Fibroblast of skin of abdomen (primary cell): ENCODE results near the gene VPS35L.
"Not testable (repeated sequence)": the region's sequence is repeated elsewhere in the genome, so short reads cannot be mapped to it uniquely, and the experiment has no call there.

Source experiments
- DNase-seq: peaks from one replicate; pipeline ENCODE4 v3.0.0-alpha.2; 2013

VPS35L gene

DNA sequence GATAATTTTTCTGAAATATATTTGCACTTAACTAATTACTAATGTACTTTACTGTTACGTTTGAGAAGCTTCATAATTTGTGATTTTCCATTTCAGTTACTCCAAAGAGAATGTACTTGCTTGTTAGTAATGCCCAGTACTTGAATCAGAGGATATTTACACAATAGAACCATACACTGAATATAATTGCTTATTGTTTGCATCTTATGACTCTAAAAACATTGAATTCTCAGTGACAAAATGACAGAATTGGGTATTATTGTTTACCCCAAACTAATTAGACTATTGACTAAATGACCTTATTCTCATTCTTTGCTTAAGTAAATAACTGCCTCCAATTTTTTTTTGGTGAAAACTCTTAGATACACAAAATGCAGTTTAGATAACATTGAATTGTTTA, 22.9 kb upstream of the VPS35L start:
- no peak for DNase-seq

DNA sequence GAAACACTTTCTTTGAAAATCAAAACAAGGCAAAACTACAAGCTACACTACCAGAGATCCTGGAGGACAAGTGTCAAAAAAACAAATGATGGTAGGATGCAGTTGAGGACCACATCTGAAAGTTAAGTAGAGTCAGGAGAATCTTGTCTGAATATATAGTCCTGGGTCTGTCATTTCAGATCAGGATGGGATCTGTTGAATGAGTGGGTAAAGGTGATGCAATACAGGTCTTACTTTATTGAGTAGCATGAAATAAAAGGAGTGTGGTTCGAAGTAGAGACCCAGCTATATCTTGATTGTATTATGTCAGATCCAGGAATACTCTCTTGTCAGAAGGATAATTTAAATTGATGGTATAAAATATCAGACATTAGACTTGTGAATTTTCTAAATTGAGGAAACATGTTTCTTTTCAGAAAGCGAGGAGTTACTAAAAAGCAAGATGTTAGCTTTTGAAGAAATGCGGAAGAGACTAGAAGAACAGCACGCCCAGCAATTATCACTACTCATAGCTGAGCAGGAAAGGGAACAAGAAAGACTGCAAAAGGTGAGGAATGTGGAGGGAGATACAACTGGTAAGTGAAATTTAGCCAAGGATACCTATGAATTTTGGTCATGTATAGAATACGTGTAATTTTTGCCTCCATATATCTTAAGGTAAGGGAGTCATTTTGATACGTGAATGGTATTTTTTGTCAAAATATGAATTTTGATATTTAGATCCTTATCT, 15.1 kb upstream of the VPS35L start:
- DNase-seq, result no peak

DNA sequence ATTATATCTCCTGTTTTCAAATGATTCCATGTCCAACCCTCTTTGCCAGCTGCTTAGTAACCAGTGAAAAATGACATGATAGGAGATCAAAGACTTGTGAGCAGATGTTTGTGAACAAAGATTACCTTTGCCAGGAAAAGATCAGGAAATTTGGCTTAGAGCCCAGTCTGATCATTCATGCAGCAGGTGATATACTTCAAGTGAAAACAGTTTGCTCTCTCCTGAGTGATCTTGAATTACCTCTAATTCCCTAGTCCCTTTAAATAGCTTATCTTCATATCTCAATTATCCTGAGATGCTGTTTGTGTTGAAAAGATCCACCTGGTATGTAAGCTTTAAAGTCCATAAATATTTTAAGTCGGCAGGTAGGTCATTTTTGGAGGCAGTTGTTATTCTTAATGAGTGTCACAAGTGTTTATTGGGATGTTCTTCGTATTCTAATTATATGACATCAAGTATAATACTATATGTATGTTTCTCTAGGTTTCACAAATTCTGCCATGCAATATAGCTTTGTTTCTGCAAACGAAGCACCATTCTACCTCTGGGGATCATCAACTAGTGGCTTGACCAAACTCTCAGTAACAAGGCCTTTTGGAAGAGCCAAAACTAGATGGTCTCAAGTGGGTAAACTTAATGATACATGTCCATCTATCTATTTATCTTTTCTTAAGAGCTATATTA, 13.2 kb upstream of the VPS35L start:
- no peak for DNase-seq

DNA sequence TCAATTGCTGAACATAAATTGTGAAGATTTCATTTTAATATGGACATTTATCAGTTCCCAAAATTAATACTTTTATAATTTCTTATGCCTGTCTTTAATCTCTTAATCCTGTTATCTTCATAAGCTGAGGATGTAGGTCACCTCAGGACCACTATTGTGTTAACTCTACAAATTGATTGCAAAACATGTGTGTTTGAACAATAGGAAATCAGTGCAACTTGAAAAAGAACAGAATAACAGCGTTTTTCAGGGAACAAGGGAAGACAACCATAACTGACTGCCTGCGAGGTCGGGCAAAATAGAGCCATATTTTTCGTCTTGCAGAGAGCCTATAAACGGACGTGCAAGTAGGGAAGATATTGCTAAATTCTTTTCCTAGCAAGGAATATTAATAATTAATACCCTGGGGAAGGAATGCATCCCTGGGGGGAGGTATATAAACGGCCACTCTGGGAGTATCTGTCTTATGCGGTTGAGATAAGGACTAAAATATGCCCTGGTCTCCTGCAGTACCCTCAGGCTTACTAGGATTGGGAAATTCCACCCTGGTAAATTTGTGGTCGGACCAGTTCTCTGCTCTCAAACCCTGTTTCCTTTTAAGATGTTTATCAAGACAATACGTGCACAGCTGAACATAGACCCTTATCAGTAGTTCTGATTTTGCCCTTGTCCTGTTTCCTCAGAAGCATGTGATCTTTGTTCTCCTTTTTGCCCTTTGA, 12.1 kb upstream of the VPS35L start:
- not testable (repeated sequence) for DNase-seq

DNA sequence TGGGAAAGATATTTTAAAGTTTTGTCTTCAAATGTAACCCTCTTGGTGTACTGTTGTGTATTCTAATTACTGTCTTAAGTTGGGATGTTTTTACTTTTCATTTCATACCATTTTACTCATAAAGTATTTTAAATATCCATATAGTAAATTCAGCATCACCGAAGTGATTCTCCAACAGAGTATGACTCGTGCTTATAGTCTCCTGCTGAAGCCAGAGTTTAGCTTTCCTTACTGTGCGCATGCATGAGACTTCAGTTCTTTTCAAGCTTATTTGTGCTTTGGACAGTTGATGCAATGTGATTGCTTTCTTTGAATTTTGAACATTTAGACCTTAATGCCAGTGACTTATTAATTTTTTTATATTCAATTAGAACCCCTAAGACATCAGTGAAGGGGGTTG, 7.4 kb upstream of the VPS35L start:
- DNase-seq, result no peak

DNA sequence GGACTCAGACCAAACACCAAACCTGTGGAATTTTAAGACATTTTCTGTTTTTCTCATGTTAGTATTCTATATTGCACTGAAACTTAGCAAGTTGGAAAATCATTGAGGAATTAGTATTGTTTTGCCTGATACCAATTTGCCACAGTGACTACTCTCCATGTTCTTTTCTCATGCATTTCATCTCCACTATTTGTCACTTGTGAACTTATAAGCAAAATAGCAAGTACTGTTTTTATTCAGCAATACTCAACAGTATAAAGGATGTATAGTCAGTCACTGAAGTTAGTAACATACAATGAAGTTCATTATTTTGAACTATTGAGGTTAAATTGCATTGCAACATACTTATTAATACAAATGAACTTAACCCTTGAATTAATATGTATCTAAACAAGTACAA, 5.8 kb upstream of the VPS35L start:
- DNase-seq, result no peak

DNA sequence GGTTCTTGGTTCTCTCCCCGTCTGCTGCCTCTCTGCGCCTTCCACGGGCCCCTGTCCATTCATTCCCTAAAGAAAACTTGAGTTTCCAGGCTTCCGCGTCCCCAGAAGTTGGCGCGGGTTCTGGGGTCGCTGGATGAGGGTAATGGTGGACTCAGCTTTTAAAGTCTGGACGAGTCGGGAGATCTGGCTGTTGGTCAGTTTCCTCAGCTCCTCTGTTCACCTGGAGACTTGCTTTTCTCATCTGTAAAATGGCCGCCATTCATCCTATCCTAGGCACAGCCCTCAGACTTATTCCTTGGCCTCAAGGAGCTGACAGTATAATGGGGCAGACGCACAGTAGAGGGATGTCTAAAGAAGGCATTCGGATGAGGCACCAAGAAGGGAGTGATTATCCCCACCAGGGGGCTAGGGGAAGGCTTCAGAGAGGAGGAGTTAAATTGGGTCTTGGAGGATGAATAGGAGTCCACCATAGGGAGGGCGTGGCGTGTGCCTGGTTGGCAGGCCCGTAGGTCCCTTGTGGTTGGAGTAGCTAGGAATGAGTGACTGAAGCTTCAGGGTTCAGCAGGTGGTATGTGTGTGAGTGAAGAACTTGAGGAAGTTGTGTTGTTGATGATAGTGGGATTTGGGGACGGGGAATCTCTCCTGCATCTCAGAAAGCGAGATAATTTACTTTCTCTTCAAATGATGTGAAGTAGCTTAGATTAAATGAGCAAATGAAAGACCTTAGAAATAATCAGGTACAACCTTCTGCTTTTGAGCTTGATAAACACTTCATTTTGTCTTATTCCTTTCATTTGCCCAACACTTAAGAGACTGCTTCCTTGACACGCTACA, 652 bp downstream of the VPS35L start:
- peak; percentile 24 for DNase-seq

DNA sequence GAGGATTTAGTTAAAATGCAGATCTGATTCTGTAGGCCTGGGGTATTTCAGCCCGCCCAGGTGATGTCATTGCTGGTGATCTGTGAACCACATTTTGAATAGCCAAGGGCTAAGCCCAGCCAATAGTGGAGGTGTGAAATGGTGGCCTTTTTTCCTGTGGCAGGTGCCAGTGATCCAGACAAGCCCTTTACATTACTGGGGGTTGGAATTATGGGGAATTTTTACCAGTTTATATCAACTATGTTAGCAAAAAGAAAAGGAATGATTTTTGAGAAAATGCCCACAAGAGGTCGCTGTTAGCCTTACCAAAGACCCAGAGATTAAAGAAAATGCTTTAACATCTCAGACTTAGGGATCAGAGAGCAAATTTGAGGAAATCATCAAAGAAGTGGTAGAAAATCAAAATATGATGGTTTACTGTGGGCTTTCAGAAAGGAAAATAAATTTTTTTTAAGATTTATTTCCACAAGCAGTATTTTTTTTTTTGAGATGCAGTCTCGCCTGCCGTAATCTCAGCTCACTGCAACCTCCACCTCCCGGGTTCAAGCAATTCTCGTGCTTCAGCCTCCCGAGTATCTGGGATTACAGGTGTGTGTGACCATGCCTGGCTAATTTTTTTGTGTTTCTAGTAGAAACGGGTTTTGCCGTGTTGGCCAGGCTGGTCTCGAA, 3.9 kb downstream of the VPS35L start:
- DNase-seq, result peak; percentile 51

DNA sequence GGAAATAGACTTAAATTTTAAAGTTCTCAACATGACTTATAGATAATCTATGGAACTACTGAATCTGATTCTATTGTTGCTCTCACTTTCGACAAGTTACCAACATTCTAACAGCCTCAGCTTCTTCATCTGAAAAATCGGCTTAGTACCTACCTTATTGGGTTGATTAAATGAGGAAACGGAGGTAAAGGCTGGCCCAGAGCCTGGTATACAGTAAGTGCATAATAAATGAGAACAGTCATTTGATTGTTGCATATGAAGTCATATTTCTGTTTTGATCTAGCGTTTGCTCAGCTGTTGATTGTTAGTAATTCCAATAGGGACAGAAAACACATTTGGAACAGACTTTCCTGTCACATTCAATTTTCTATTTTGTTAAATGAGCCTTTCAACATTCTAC, 4.6 kb downstream of the VPS35L start:
- DNase-seq, result no peak

DNA sequence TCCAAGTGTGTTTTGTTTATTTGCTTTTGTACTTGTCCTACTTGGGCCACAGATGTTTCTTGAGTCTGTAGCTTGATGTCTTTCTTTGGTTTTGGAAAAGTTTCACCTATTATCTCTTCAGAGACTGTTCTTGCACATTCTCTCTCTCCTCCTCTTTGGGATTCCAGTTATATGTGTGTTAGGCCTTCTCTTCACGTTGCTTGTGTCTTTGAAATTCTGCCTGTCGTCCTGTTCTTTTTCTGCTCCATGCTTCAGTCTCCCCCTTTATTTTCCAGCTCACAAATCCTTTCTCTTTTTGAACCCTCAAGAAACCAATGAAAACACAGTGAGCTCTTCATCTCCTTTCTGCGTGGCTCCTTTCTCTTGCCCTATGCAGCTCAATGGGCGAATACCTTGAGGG, 7.9 kb downstream of the VPS35L start:
- DNase-seq, result no peak

DNA sequence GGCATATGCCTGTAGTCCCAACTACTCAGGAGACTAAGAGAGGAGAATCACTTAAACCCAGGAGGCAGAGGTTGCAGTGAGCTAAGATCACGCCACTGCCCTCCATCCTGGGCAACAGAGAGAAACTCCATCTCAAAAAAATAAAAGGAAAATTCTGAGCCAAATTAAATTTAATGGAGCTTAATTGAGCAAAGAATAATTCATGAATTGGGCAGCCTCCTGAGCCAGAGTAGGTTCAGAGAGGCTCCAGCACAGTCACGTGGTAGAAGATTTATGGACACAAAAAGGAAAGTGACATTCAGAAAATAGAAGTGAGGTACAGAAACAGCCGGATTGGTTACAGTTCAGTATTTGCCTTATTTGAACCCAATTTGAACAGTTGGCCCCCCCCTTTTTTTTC, 10.9 kb downstream of the VPS35L start:
- no peak for DNase-seq

DNA sequence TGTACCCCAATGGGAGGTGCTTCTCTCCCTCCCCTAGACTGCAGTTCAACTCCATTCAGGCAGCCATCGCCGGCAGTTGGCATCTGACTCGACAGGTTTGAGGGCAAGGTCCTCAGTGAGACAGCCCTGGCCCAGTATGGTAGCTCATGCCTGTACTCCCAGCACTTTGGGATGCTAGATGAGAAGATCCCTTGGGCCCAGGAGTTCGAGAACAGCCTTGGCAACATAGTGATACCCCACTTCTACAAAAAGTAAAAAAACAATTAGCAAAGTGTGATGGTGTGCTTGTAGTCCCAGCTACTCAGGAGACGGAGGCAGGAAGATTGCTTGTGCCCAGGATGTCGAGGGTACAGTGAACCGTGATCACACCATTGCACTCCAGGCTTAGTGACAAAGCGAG, 12.1 kb downstream of the VPS35L start:
- DNase-seq, result no peak

DNA sequence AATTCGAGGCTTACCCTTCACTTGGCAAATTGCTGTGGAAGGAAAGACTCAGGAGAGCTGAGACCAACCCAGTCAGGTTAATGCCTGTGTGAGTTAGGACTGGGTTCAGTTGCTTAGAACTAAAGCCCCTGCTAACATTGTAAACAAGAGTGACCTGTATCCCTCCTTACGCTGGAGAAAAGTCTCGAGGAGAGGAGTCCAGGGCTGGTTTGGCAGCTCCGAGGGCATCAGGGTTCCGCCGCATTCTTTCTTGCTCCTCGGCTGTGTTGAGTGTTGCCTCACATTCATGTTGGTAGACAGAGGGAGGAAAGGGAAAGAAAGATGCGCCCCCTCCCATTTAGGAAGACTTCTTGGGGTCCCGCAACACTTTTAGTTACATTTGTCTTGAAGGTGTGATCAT, 18.5 kb downstream of the VPS35L start:
- DNase-seq, result no peak

DNA sequence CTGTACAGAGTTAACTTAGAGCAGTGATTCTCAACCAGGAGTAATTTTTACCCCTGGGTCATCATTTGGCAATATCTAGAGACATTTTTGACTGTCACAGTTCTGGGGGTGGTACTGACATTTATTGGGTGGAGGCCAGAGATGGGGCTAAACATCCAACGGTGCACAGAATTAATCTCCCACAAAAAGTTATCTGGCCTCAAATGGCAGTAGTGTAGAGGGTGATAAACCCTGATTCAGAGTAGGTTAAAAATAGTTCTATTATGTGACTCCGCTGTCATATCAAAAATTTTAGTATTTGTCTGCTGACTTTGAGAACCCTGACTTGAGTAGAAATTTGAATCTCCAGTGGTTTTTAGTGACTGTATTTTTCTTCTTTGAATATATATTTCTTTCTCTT, 19.1 kb downstream of the VPS35L start:
- no peak for DNase-seq

DNA sequence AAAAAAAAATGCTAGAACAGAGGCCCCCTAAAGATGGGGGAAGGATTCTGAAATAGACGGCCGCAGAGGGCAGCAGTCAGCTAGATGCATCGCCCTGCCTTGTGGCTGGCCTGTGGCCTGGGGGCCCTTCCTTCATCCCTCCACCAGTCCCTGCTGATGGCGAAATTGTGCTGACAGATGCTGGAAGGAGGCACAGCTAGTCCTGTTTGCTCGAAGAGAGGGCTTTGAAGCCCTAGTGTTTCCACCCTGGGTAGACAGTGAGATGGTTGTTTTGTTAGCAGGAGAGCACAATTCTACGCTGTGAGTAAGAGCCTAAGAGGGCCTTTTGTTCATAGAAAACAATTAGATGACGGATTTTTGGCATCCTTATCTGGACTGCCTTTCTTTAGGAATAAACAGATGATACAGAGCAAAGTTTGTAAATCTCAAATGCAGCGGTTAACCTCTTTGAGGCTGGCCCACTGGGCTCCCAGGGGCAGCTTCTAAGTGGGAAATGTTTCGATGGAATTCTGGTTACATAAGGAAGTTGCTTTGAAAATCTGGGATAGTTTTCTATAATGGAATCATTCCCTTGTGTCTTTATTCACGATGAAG, 23.0 kb downstream of the VPS35L start:
- DNase-seq, result no peak

DNA sequence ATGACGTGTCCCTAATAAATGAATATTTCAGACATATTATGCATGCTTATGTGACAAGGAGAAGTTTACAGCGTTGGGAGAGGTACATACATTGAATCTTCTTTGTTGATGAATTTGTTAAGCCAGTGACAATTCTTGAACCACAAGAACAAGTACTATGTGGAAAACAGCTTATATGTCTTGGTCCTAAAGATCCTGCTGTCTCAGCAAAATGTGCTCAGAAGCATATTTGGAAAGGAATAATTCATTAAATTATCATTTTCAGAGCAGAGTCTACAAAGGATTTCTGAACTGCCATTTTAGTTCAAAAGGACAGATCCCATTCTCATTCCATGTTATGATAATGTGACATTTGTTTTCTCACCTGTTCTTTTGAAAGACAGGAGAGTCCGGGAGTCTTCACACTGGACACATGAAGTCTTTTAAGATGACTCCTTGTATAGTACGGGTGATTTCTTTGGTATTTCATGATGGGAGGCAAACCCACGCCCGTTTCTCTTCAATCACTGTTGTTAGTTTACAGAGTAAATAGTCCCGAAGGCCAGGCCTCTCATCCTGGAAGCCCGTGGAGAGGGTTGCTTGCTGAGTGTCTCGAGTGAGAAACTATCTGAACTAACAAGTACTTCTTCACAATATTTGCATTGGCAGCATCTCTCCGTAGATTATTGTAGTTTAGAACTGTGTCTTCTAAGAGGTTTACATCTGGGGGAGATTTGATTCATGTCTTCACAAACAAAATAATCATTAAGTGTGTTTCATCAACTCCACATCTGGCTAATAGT, 26.7 kb downstream of the VPS35L start:
- no peak for DNase-seq

DNA sequence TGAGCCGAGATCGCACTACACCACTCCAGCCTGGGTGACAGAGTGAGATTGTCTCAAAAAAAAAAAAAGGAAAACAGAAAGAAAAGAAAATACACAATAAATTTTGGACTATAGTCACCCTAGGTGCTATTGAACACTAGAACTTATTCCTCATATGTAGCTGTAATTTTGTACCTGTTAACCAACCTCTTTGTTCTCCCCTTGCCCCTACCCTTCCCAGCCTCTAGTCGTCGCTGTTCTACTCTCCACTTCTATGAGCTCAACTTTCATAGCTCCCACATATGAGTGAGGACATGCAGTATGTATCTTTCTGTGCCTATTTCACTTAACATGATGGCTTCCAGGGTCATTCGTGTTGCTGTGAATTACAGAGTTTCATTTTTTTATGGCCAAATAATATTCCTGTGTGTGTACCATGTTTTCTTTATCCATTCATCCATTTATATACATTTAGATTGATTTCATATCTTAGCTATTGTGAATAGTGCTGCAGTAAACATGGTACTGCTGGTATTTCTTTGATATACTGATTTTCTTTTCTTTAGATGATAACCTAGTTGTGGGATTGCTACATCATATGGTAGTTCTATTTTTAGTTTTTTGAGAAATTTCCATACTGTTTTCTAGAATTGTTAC, 28.3 kb downstream of the VPS35L start:
- peak; percentile 37 for DNase-seq

DNA sequence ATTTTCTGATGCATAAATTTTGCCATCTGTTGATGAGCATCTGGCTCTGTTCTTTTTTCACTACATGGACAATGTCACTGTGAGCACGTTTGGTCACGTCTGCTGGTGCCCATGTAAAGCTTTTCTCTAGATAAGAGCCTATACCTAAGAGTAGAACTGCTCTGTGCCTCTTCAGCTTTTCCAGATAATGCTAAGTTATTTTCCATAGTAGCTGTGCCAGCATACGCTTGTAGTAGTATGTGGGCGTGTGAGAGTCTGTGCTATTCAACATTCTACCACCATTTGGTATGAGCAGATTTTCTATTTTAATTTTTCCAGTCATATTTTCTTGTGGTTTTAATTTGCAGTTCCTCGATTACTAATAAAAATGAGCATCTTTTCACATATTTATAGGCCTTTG, 33.2 kb downstream of the VPS35L start:
- DNase-seq, result no peak

DNA sequence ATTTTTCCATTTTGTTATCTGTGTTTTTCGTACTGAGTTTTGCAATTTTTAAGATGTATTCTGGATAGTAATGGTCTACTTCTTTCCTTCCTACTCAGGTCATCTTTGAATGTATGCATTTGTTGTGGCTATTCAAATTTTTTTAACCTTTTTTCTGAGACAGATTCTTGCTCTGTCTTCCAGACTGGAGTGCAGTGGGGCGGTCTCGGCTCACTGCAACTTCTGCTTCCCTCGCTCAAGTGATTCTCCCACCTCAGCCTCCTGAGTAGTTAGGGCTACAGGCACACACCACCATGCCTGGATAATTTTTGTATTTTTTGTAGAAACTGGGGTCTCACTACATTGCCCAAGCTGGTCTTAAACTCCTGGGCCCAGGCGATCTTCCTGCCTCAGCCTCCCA, 33.6 kb downstream of the VPS35L start:
- no peak for DNase-seq

DNA sequence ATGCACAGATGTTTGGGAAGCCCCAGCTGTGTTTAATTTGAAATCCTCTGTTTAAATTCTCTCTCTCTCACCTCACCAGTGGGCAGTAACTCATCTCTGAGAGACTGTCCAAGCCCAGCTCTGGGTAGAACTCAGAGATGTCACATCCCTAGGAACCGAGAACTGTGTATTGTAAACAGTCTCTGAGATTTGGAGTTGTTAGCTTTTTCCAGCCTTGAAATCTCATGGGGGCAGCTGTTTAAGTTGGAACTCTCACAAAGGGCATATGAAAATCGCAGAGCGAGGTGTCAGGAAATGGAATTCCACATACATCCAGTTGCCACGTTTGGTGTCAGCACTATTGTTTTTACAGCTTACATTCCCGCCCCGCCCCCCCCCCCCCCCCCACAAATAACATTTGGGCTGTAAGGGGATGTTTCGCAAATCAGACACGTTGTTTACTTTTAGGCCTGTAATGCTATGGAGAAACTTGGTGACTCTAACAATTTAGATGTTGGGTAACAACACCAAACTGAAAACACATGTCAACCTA, 34.3 kb downstream of the VPS35L start:
- DNase-seq, result peak; percentile 61
